Colonic mucosa (tissue), 4 donors: Measurements from ENCODE around the gene BMP8A. TPM values are rescaled to one million over a fixed set of nuclear protein-coding genes. Genes with fewer than 3 reads are reported as not detected.
"Not testable (repeated sequence)": the region's sequence is repeated elsewhere in the genome, so short reads cannot be mapped to it uniquely, and the experiment has no call there.

Experiments
- DNase-seq: peaks from one replicate; pipeline ENCODE4 v3.0.0-alpha.2; 2020
- H3K27ac ChIP-seq: fragments of 200-600 bp; one replicate; pipeline ENCODE4 v1.8.0; 2021
- H3K27me3 ChIP-seq: fragments of 200-600 bp; one replicate; pipeline ENCODE4 v1.8.0; 2021
- H3K36me3 ChIP-seq: fragments of 200-600 bp; one replicate; pipeline ENCODE4 v1.8.0; 2021
- H3K4me1 ChIP-seq: fragments of 200-600 bp; one replicate; pipeline ENCODE4 v1.8.0; 2021; ENCODE audit warnings: mild to moderate bottlenecking
- H3K4me3 ChIP-seq: fragments of 200-600 bp; one replicate; pipeline ENCODE4 v1.8.0; 2021
- H3K9ac ChIP-seq, 2 donors: one replicate each; pipeline ENCODE4 v1.7.0; 2013; ENCODE audit warnings: control low read depth in 2 of 2, low read depth in 2 of 2, low read length in 2 of 2
- H3K9me3 ChIP-seq: fragments of 200-600 bp; one replicate; pipeline ENCODE4 v1.8.0; 2021
- CTCF ChIP-seq: fragments of 200-600 bp; IDR thresholded peaks from one replicate; pipeline ENCODE4 v1.8.0; 2022; ENCODE audit warnings: antibody characterized with exemption, mild to moderate bottlenecking
- intact Hi-C: fragments of 100-400 bp; cut with DNase I; formaldehyde crosslinking; loops from one replicate; pipeline ENCODE4 v1.14.1; 2022
- total RNA-seq, 2 donors: library from RNA; stranded (reverse); fragmentation: NEBNext Ultra II Directional in 1 of 2; extraction: Animal tissue kit (Norgen Biotek cat#: 25700) in 1 of 2; gene quantifications; one replicate each; pipeline ENCODE4 v1.2.1, GENCODE V29; 2021
- donor health status: healthy.
- donor health status: DM: no; HTN: no; CAD: no.
- donor health status: DM: no; HTN: no; CAD: no.

Gene BMP8A
- total RNA-seq, 2 donors from 2014 or later = 1.1 to 1.4 TPM

- H3K27ac ChIP-seq = no peak overlapping the region
These were observed 16.8 kb downstream of the BMP8A start for GRCh38 chr1:39508266-39508665.

GRCh38 chr1:39508857-39509305, 17.4 kb downstream of the BMP8A start:
- no peak for DNase-seq
- Histone ChIP-seq H3K9me3 (no peaks in the 10 kb centered on the region), H3K27ac (no peak overlapping the region), H3K4me3 (no peak overlapping the region), H3K27me3 (no peaks in the 10 kb centered on the region), H3K4me1 (no peaks in the 10 kb centered on the region), H3K9ac (no peak overlapping the region), H3K36me3 (no peaks in the 10 kb centered on the region)
- intact Hi-C loops = no loop called here
- TF ChIP-seq CTCF = no peak

More at GRCh38 chr1:39508266-39508665, 16.8 kb downstream of the BMP8A start:
- no peak for TF ChIP-seq CTCF
- Histone ChIP-seq H3K4me3 (no peak overlapping the region), H3K27me3 (no peaks in the 10 kb centered on the region), H3K4me1 (no peaks in the 10 kb centered on the region), H3K9ac (no peak overlapping the region), H3K9me3 (no peaks in the 10 kb centered on the region), H3K36me3 (no peaks in the 10 kb centered on the region)
- DNase-seq = no peak
- intact Hi-C loops = no loop called here

GRCh38 chr1:39509360-39510009, 18.0 kb downstream of the BMP8A start:
- Histone ChIP-seq H3K4me3 (no peak overlapping the region), H3K9ac (no peak overlapping the region), H3K9me3 (no peaks in the 10 kb centered on the region), H3K4me1 (no peaks in the 10 kb centered on the region), H3K36me3 (no peaks in the 10 kb centered on the region), H3K27me3 (peaks cover under 1% of the 10 kb centered on the region), H3K27ac (no peak overlapping the region)
- intact Hi-C loops = no loop called here
- TF ChIP-seq CTCF = no peak
- peak; percentile 42 for DNase-seq

GRCh38 chr1:39510570-39511186, 19.2 kb downstream of the BMP8A start:
- DNase-seq, intact Hi-C loops, H3K9ac ChIP-seq, H3K4me1 ChIP-seq, H3K4me3 ChIP-seq, H3K27ac ChIP-seq, H3K27me3 ChIP-seq, H3K36me3 ChIP-seq, H3K9me3 ChIP-seq: not testable (repeated sequence)

- H3K36me3 ChIP-seq, H3K27ac ChIP-seq, H3K9ac ChIP-seq, intact Hi-C loops, H3K9me3 ChIP-seq, H3K4me1 ChIP-seq, H3K4me3 ChIP-seq, DNase-seq, H3K27me3 ChIP-seq: not testable (repeated sequence)
These were observed 20.0 kb downstream of the BMP8A start for GRCh38 chr1:39511477-39511876.

GRCh38 chr1:39512234-39512847, 20.9 kb downstream of the BMP8A start:
- DNase-seq, H3K27ac ChIP-seq, H3K9ac ChIP-seq, H3K27me3 ChIP-seq, intact Hi-C loops, H3K9me3 ChIP-seq, H3K4me3 ChIP-seq, H3K4me1 ChIP-seq, H3K36me3 ChIP-seq: not testable (repeated sequence)

GRCh38 chr1:39514710-39515124, 23.3 kb downstream of the BMP8A start:
- H3K27me3 ChIP-seq, H3K9me3 ChIP-seq, H3K27ac ChIP-seq, intact Hi-C loops, H3K9ac ChIP-seq, H3K36me3 ChIP-seq, DNase-seq, H3K4me1 ChIP-seq: not testable (repeated sequence)
- H3K4me3 ChIP-seq = peak overlapping the region; percentile 13

GRCh38 chr1:39515131-39516086, 24.0 kb downstream of the BMP8A start:
- H3K27ac ChIP-seq, H3K27me3 ChIP-seq, intact Hi-C loops, H3K36me3 ChIP-seq, H3K9ac ChIP-seq, H3K9me3 ChIP-seq, H3K4me1 ChIP-seq, DNase-seq: not testable (repeated sequence)
- peak overlapping the region; percentile 13 for H3K4me3 ChIP-seq

GRCh38 chr1:39516841-39517240, 25.4 kb downstream of the BMP8A start:
- DNase-seq, H3K9ac ChIP-seq, H3K9me3 ChIP-seq, H3K27me3 ChIP-seq, H3K4me1 ChIP-seq, H3K4me3 ChIP-seq, H3K27ac ChIP-seq, intact Hi-C loops, H3K36me3 ChIP-seq: not testable (repeated sequence)

GRCh38 chr1:39517936-39518335, 26.5 kb downstream of the BMP8A start:
- H3K27ac ChIP-seq, intact Hi-C loops, H3K9me3 ChIP-seq, H3K4me1 ChIP-seq, DNase-seq, H3K9ac ChIP-seq, H3K36me3 ChIP-seq, H3K27me3 ChIP-seq, H3K4me3 ChIP-seq: not testable (repeated sequence)
